HepG2 (cell line): Measurements from ENCODE around the gene MED20.

Experiments
- DMAP1 ChIP-seq: IDR thresholded peaks from 2 replicates; pipeline ENCODE4 v1.6.1; 2016
- ZNF644 ChIP-seq: IDR thresholded peaks from 2 replicates; pipeline ENCODE4 v1.6.1; 2016; ENCODE audit warnings: low read depth
- ZSCAN9 ChIP-seq: IDR thresholded peaks from 2 replicates; pipeline ENCODE4 v1.6.1; 2016; ENCODE audit warnings: borderline replicate concordance
- TF ChIP-seq, protein P1 (sequence below): sonication (generic); formaldehyde crosslinking; IDR thresholded peaks from 2 replicates; pipeline ENCODE4 v1.5.0; 2020; ENCODE audit warnings: mild to moderate bottlenecking, missing genetic modification reagents

DNA sequence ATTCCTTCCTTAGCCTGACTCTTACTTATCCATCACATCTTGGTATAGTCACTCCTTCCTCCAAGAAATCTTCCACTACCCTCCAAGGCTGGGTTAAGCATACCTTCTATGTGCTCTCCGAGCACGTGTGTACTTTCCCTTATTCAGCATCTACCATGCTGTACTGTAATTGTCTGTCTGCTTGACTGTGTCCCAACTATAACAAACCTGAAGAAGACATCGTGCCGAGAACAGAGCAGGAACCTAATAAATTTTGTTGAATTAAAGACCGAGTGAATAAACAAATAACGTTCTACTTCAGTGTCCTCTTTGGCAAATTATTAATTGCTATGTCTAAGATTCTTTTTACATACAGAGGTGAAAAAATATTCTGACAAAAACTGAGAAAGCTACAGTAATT, 61.6 kb downstream of the MED20 start:
- TF ChIP-seq DMAP1 (no peak), ZSCAN9 (CRISPR knock-in tag) (no peak), ZNF644 (CRISPR knock-in tag) (no peak)
- TF ChIP-seq, protein P1, sequence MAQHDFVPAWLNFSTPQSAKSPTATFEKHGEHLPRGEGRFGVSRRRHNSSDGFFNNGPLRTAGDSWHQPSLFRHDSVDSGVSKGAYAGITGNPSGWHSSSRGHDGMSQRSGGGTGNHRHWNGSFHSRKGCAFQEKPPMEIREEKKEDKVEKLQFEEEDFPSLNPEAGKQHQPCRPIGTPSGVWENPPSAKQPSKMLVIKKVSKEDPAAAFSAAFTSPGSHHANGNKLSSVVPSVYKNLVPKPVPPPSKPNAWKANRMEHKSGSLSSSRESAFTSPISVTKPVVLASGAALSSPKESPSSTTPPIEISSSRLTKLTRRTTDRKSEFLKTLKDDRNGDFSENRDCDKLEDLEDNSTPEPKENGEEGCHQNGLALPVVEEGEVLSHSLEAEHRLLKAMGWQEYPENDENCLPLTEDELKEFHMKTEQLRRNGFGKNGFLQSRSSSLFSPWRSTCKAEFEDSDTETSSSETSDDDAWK (CRISPR knock-in tag) = no peak
